Measurements from ENCODE around the gene SORCS2.

The SORCS2 gene

DNA sequence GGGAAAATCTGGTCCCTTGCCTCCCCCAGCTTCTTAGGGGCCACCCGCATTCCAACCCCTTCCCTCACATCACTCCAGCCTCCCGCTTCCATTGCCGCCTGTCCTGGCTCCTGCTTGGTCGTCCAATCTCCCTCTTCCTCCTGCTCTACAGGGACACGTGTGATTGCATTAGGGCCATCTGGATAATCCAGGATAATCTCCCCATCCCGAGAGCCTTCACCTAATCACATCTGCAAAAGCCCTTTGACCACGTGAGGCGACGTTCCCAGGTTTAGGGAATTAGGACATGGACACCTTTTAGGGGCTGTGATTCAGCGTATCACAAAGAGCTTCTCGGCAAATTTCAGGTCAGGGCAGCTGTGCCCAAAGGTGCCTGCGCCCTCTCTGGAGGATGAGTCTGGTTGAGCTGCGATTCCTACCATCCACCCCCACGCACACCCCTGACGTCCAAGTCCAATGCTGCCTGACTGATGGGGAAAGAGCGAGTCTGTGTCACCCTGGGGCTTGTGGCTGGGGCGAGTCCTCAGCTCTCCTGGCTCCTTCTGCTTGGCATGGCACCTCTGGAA, 137.8 kb downstream of the SORCS2 start:
- no peak for DNase-seq

GRCh38 chr4:7330811-7331681, 138.7 kb downstream of the SORCS2 start:
- no peak for DNase-seq

GRCh38 chr4:7331682-7332000, 139.3 kb downstream of the SORCS2 start:
- no peak for DNase-seq

DNA sequence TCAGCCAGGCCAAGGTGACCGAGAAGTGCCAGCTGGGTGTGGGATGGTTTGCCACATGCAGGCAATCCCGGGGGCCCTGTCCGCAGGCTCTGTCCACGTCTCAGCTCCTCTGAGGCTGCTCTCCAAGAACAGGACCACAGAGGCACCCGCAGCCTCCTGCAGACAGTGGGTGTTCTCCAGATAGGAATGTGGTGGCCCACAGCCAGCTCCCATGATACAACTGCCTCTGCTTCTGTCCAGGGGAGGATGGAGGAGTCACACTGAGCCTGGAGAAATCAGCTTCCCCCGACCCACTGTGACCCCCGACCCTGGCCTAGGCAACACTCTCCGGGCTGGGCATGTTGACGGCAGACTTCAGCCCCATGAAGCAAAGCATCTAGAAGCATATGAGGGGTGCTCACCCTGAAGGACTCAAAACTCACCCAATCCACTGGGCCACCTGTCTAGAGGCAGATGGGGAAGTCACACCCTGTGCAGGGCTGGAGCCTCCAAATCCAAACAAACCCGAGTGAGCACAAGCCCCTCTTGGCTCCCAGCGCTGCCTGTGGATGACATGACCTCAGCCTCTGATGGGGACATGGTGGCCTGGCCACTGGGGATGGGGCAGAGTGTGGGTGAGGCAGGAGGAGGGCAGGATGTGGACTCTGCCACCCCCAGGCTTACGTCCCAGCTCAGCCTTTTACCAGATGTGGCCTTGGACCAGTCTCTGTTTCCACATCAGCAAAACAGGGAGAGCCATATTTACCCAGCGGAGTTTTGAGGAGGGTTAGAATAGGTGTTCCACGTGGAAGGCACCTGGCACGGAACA, 140.1 kb downstream of the SORCS2 start:
- DNase-seq: peak; percentile 83

DNA sequence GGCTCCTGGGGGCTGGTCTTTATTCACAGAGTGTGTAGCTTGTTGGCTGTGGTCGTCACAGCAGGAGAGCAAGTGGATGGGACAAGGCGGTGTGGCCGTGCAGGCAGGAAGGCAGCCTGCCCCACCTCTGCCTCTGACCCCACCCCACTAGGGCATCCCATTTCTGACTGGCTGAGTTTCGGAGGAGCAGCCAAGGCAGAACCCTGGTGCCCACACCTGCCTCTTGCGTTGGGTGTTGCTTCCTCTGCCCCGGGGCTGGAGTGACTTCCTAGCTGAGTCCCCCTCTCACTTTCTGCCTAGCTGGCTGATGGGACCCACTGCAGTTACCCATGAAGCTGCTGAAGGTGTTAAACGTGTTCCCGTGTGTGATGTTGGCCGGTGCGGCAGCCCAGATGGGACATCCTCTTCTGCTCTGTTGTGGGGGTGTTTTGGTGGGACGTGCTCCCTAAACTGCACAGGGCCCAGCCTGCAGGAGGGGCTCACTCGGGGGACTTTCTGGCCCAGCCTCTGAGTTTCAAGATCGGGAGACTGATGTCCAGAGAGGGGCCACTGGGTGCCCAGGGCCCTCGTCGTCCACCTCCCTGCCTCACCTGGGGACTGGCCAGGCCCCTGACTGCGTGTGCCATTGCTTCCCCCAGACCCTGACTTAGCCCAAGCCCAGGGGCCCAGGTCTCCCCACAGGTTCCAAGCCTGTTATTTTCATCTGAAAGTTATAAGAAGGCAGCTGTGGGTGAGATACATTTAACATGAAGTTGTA, 140.9 kb downstream of the SORCS2 start:
- no peak for DNase-seq

DNA sequence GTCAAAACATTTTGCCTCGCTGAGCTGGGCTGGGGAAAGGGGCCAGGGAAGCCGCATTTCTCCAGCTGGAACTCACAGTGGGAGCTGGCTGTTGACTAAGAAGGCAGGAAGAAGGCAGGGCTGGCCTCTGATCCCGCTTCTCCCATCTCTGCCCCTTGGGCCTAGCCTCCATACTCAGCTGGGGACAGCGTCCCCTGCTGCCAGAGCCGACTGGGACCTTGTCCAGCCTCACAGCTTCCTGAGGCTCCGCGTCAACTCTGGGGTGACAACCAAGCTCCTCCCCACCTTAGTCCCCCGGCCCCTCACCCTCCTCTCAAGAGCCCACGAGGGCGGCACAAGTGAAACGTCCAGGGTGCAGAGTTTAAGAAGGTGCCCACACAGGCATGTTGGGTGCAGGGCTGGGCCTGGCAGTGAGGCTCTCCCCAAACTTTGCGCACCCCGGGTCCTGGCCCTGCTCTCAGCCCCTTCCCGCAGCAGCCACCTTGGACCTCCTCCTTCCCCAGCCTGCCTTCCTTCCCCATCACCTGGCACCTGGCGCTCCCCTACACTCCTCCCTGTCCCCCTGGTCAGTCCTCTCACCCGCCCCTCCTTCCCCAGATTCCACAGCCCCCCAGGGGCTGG, 141.6 kb downstream of the SORCS2 start:
- no peak for DNase-seq

DNA sequence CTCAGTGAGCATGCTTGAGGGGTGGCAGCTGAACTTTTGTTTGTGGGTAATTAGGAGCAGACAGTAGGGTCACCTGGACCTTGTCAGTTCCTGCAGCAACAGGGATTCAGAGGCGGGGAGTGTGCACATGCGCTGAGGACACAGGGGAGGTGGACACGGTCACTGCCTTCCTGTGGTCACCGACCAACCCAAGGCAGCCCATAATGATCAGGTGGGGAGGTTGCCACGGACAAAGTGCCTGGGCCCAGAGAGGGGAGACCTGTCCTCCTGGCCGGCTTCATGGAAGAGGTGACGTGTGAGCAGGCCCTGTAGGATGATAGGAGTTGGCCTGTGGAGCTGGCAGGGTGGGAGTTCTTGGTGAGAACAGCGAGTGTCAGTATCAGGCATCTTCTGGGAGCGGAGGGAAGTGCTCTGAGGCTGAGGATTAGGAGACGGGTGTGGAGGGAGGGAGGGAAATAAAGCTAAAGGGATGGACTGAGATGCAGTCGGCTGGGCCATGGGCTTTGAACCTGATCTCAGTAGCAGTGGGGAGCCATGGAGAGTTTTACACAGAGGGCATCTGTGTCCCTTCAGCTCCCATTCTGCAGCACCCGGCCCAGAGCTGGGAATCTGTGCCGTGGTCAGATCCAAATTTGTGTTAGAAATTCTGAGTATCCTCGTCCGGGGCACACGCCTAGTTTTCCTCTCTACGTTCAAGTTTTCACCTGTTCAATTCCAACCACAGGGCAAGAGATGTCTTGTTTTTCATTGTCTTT, 142.4 kb downstream of the SORCS2 start:
- no peak for DNase-seq

- DNase-seq: peak; percentile 36
Measured at GRCh38 chr4:7335344-7336066, 143.2 kb downstream of the SORCS2 start.

DNA sequence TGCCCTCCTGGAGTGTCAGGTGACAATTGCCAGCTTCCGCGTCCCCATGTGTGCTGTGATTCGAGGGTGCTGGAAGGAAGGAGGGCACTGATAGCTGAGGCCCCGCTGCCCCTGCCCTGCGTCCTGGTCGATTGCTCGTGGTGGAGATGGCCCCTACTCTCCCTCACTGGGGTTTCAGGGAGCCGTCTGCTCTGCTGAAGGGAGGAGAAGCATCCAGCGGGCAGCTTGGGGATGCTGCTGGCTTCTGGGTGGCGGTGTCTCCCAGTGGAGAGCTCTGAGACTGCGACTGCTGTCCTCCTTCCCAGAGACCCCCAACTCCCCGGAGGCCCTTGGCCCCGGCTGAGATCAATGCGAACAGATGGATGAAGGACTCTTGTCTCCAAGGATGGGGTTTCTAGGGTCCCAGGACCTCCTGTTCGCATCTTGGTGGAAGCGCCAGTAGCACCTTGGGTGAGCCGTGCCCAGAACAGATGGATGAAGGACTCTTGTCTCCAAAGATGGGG, 143.8 kb downstream of the SORCS2 start:
- DNase-seq: no peak

- DNase-seq: no peak
Measured at GRCh38 chr4:7336732-7337131, 144.4 kb downstream of the SORCS2 start.

DNA sequence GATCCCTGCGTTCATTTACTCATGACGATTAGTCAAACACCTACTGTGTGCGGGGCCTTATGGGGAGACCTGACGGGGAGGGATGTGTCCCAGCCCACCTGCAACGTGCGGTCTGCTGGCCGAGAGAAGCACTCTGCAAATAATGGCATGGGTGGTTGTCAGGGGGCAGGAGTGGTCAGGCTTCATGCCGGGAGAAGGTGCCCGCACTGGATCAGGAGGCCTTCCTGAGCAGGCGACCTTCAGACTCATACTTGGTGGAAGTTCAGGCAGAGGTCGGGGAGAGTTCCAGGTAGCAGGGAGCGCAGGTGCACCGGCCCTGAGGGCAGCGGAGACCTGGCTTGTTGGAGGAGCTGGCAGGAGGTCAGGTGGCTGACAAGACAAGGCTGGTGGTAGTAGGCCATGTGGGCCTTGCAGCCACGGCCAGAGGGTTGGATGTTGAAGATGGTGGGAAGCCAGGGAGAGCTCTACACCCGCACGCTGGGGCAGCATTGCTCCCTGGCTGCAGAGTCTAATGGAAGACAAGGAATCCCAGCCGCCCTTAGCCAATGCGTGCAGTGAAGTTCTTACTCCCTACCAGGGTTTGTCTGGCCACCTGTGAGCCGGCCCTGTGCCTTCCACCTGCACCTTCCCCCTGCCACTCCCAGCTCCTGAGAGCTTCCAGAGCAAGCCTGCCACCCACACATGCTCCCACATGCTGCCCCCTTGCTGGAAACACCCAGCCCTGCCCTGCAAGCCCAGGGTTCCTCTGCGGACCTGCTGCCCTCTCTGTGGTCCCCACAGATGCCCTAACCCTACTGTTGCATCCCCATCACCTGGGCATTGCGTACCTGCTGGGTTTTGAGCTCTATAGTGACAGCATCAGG, 145.1 kb downstream of the SORCS2 start:
- DNase-seq: no peak

DNA sequence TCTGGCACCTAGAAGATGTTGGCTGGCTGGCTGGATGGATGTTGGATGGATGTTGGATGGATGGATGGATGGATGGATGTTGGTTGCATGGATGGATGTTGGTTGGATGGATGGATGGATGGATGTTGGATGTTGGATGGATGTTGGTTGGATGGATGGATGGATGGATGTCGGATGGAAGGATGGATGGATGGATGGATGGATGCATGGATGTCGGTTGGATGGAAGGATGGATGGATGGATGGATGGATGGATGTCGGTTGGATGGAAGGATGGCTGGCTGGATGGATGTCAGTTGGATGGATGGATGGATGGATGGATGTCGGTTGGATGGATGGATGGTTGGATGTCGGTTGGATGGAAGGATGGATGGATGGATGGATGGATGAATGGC, 145.7 kb downstream of the SORCS2 start:
- no peak for DNase-seq

- DNase-seq: no peak
Measured at GRCh38 chr4:7338876-7339623, 146.7 kb downstream of the SORCS2 start.

DNA sequence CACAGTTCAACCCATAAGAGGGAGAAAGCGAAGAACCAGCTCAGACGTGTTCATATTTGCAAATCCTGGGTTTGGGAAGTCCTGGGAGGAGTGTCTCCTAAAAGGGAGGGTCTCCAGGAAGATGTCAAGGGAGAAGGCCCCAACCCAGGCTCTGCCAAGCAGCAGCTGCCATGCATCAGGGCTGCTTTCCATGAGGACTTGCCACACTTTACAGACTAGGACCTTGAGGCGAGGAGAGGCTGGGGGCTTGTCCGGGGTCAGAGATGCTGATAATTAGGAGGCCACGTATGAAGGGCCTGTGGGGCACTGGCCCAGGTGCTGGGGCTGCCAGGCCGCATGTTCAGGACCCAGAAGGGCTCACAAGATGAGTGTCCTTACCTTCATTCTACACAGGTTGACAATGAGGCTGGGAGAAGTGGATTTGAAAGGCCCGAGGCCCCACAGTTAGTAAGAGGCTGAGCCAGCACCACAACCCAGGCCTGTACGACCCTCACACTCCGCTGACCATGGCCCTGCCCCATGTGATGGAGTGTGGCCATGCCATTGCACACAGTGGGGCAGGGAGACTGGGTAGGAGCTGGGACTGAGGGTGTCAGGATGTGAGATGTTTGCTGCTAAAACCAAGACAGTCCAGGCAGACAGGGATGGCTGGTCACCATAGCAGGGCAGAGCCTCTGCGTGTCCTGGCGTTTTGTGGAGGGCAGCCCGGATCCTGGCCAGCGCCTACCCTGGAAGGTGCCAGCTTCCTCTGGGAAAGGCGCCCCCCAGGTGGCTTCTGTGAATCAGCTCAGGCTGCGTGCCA, 147.6 kb downstream of the SORCS2 start:
- DNase-seq: no peak

DNA sequence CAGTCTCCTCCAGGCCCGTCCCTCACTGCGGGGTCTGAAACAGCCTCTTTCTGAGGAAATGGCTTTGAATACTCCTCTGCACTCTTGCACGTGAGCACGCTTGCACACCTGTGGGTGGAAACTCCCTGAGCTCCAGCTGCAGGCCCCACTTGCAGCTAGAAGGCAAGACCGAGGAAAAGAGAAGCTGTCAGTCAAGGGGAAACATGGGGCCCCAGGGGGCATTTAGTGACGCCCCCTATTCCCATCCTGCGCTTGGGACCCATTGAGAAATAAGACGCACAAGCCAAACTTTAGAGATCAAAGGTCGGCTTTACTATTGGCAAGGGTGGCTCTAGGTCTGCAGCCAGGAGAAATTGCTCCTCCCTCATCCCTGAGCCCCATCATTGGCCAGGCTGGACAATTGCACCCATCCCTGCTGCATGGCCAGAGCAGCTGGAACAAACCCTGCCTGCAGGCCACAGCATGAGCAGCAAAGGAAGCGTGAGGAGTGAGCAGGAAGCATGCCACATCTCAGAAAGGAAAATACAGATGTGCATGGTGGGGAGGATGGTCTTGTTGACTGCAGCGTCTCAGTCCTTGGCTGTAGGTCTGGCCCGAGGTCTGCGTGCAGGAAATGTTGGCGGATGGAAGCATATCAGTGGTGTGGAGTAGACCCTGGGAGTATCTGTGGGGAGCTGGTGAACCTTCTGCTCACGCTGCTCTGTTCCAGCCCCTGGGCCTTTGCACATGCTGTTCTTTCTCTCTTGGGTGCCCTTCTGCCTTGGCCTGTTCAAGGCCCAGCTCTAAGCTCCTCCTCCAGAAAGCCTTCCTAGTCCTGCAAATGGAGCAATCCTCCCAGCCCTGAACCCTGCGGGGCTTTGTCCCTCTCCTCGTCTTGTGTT, 148.5 kb downstream of the SORCS2 start:
- DNase-seq: no peak

- DNase-seq: peak; percentile 88
Measured at GRCh38 chr4:7341491-7342222, 149.3 kb downstream of the SORCS2 start.

Measured in fibroblast of skin of right biceps (primary cell).